SK-N-SH treated with all-trans-retinoic acid at 6 μM for 48 hours (cell line): Measurements from ENCODE around the gene SNPH.

Experiments
- ATAC-seq: fragments of 200-7000 bp; cut with Tn5 transposase; 3 replicates; pipeline ENCODE4 v1.9.1; 2020; ENCODE audit warnings: mild to moderate bottlenecking, moderate library complexity
- ARNTL ChIP-seq: fragments of 450-650 bp; formaldehyde crosslinking; IDR thresholded peaks from 2 replicates; pipeline ENCODE4 v1.5.0; 2020; ENCODE audit warnings: low read depth, mild to moderate bottlenecking, moderate library complexity, borderline replicate concordance
- BACH2 ChIP-seq: fragments of 250-450 bp; sonication (Bioruptor Pico); IDR thresholded peaks from 2 replicates; pipeline ENCODE4 v1.9.0; 2021; ENCODE audit warnings: mild to moderate bottlenecking, borderline replicate concordance
- CREB5 ChIP-seq: fragments of 250-450 bp; sonication (Bioruptor Pico); IDR thresholded peaks from 2 replicates; pipeline ENCODE4 v1.5.1; 2020; ENCODE audit warnings: low read depth, mild to moderate bottlenecking, moderate library complexity
- CSDC2 ChIP-seq: fragments of 250-450 bp; sonication (Bioruptor Pico); IDR thresholded peaks from 2 replicates; pipeline ENCODE4 v1.5.0; 2020; ENCODE audit warnings: mild to moderate bottlenecking, moderate library complexity
- ESRRG ChIP-seq: fragments of 250-450 bp; sonication (Bioruptor Pico); IDR thresholded peaks from 2 replicates; pipeline ENCODE4 v1.6.1; 2021; ENCODE audit warnings: mild to moderate bottlenecking
- GLIS3 ChIP-seq: fragments of 250-450 bp; sonication (Bioruptor Pico); IDR thresholded peaks from 2 replicates; pipeline ENCODE4 v1.5.0; 2020; ENCODE audit warnings: mild to moderate bottlenecking, moderate library complexity
- ISL1 ChIP-seq: fragments of 250-450 bp; sonication (Bioruptor Pico); IDR thresholded peaks from 2 replicates; pipeline ENCODE4 v2.1.2; 2022; ENCODE audit warnings: mild to moderate bottlenecking, moderate library complexity
- OSR1 ChIP-seq: fragments of 250-450 bp; sonication (Bioruptor Pico); IDR thresholded peaks from 2 replicates; pipeline ENCODE4 v1.8.0; 2022; ENCODE audit warnings: moderate library complexity, mild to moderate bottlenecking, inconsistent platforms
- POU6F1 ChIP-seq: fragments of 250-450 bp; sonication (Bioruptor Pico); IDR thresholded peaks from 2 replicates; pipeline ENCODE4 v1.8.0; 2021; ENCODE audit warnings: low read depth, mild to moderate bottlenecking, moderate library complexity, borderline replicate concordance
- PPARA ChIP-seq: fragments of 250-450 bp; sonication (Bioruptor Pico); IDR thresholded peaks from 2 replicates; pipeline ENCODE4 v1.5.0; 2020; ENCODE audit warnings: mild to moderate bottlenecking, borderline replicate concordance
- SNAI2 ChIP-seq: fragments of 250-450 bp; sonication (Bioruptor Pico); IDR thresholded peaks from 2 replicates; pipeline ENCODE4 v1.5.0; 2020; ENCODE audit warnings: mild to moderate bottlenecking, moderate library complexity
- TCF4 ChIP-seq: fragments of 250-450 bp; sonication (Bioruptor Pico); IDR thresholded peaks from 2 replicates; pipeline ENCODE4 v1.8.0; 2021; ENCODE audit warnings: mild to moderate bottlenecking, moderate library complexity, borderline replicate concordance
- TOX ChIP-seq: fragments of 250-450 bp; sonication (Bioruptor Pico); IDR thresholded peaks from 2 replicates; pipeline ENCODE4 v1.8.0; 2021; ENCODE audit warnings: mild to moderate bottlenecking, moderate library complexity, borderline replicate concordance
- ZC3H10 ChIP-seq: fragments of 250-450 bp; sonication (Bioruptor Pico); IDR thresholded peaks from 2 replicates; pipeline ENCODE4 v1.5.1; 2021; ENCODE audit warnings: mild to moderate bottlenecking, moderate library complexity
- ZFP3 ChIP-seq: fragments of 250-450 bp; sonication (Bioruptor Pico); IDR thresholded peaks from 2 replicates; pipeline ENCODE4 v1.5.0; 2020; ENCODE audit warnings: mild to moderate bottlenecking, moderate library complexity
- ZFP30 ChIP-seq: fragments of 450-650 bp; formaldehyde crosslinking; IDR thresholded peaks from 2 replicates; pipeline ENCODE4 v1.5.0; 2022; ENCODE audit warnings: mild to moderate bottlenecking, moderate library complexity
- ZNF565 ChIP-seq: fragments of 450-650 bp; formaldehyde crosslinking; conservative IDR thresholded peaks from 2 replicates; pipeline ENCODE4 v1.5.0; 2020; ENCODE audit warnings: low read depth, mild to moderate bottlenecking, moderate library complexity
- ZNF70 ChIP-seq: fragments of 450-650 bp; formaldehyde crosslinking; IDR thresholded peaks from 2 replicates; pipeline ENCODE4 v1.5.0; 2020; ENCODE audit warnings: mild to moderate bottlenecking, moderate library complexity
- ZNF8 ChIP-seq: fragments of 450-650 bp; formaldehyde crosslinking; IDR thresholded peaks from 2 replicates; pipeline ENCODE4 v1.5.0; 2020; ENCODE audit warnings: mild to moderate bottlenecking, moderate library complexity
- TF ChIP-seq, protein P1 (sequence below): fragments of 250-450 bp; sonication (Bioruptor Pico); IDR thresholded peaks from 2 replicates; pipeline ENCODE4 v1.5.0; 2020; ENCODE audit warnings: mild to moderate bottlenecking, moderate library complexity
- TF ChIP-seq, protein P2 (sequence below): fragments of 250-450 bp; sonication (Bioruptor Pico); IDR thresholded peaks from 2 replicates; pipeline ENCODE4 v1.5.1; 2021; ENCODE audit warnings: mild to moderate bottlenecking, moderate library complexity

The SNPH gene

GRCh38 chr20:1319462-1319861, 53.4 kb downstream of the SNPH start:
- TF ChIP-seq, protein P1, sequence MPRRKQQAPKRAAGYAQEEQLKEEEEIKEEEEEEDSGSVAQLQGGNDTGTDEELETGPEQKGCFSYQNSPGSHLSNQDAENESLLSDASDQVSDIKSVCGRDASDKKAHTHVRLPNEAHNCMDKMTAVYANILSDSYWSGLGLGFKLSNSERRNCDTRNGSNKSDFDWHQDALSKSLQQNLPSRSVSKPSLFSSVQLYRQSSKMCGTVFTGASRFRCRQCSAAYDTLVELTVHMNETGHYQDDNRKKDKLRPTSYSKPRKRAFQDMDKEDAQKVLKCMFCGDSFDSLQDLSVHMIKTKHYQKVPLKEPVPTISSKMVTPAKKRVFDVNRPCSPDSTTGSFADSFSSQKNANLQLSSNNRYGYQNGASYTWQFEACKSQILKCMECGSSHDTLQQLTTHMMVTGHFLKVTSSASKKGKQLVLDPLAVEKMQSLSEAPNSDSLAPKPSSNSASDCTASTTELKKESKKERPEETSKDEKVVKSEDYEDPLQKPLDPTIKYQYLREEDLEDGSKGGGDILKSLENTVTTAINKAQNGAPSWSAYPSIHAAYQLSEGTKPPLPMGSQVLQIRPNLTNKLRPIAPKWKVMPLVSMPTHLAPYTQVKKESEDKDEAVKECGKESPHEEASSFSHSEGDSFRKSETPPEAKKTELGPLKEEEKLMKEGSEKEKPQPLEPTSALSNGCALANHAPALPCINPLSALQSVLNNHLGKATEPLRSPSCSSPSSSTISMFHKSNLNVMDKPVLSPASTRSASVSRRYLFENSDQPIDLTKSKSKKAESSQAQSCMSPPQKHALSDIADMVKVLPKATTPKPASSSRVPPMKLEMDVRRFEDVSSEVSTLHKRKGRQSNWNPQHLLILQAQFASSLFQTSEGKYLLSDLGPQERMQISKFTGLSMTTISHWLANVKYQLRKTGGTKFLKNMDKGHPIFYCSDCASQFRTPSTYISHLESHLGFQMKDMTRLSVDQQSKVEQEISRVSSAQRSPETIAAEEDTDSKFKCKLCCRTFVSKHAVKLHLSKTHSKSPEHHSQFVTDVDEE (CRISPR knock-in tag) = no peak
- no peak for TF ChIP-seq ZFP3 (CRISPR knock-in tag)
- TF ChIP-seq BACH2 (CRISPR knock-in tag) = no peak
- no peak for TF ChIP-seq CREB5 (CRISPR knock-in tag)
- no peak for TF ChIP-seq ZFP30 (CRISPR knock-in tag)
- no peak for TF ChIP-seq TOX (CRISPR knock-in tag)
- TF ChIP-seq ZNF565 = no peak
- TF ChIP-seq TCF4 (CRISPR knock-in tag) = no peak
- TF ChIP-seq ISL1 = no peak
- no peak for TF ChIP-seq ZC3H10 (CRISPR knock-in tag)
- ATAC-seq = no peak

GRCh38 chr20:1320016-1320415, 53.9 kb downstream of the SNPH start:
- no peak for ATAC-seq
- TF ChIP-seq ZNF8 (no peak), ISL1 (no peak), ARNTL (no peak), ZNF565 (no peak), ESRRG (no peak), TCF4 (CRISPR knock-in tag) (no peak), PPARA (CRISPR knock-in tag) (no peak), POU6F1 (CRISPR knock-in tag) (no peak), CSDC2 (CRISPR knock-in tag) (no peak), ZNF70 (CRISPR knock-in tag) (no peak), GLIS3 (CRISPR knock-in tag) (no peak), SNAI2 (CRISPR knock-in tag) (no peak), OSR1 (no peak)
- TF ChIP-seq, protein P1 (CRISPR knock-in tag) = no peak
- TF ChIP-seq, protein P2, sequence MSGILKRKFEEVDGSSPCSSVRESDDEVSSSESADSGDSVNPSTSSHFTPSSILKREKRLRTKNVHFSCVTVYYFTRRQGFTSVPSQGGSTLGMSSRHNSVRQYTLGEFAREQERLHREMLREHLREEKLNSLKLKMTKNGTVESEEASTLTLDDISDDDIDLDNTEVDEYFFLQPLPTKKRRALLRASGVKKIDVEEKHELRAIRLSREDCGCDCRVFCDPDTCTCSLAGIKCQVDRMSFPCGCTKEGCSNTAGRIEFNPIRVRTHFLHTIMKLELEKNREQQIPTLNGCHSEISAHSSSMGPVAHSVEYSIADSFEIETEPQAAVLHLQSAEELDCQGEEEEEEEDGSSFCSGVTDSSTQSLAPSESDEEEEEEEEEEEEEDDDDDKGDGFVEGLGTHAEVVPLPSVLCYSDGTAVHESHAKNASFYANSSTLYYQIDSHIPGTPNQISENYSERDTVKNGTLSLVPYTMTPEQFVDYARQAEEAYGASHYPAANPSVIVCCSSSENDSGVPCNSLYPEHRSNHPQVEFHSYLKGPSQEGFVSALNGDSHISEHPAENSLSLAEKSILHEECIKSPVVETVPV (CRISPR knock-in tag) = no peak
- TF ChIP-seq, all 23 proteins: peak for 0

- ATAC-seq = no peak
- TF ChIP-seq CSDC2 (CRISPR knock-in tag) (no peak), ESRRG (no peak), GLIS3 (CRISPR knock-in tag) (no peak), ARNTL (no peak), TOX (CRISPR knock-in tag) (no peak), BACH2 (CRISPR knock-in tag) (no peak), ZFP3 (CRISPR knock-in tag) (no peak), ZFP30 (CRISPR knock-in tag) (no peak), CREB5 (CRISPR knock-in tag) (no peak)
- TF ChIP-seq, protein P1 (CRISPR knock-in tag) = no peak
These were observed 55.0 kb downstream of the SNPH start for GRCh38 chr20:1320902-1321653.
